ENCODE measurements around the gene PWP2. TPM values are rescaled to one million over a fixed set of nuclear protein-coding genes. Genes with fewer than 3 reads are reported as not detected.

PWP2 gene
- total and polyA plus RNA-seq, 10 of the 15 experiments (the other 5 are each of a cell fraction or from before 2014, with no cell fraction given), result 0.03 to 9.4 (median 2.0) TPM

DNA sequence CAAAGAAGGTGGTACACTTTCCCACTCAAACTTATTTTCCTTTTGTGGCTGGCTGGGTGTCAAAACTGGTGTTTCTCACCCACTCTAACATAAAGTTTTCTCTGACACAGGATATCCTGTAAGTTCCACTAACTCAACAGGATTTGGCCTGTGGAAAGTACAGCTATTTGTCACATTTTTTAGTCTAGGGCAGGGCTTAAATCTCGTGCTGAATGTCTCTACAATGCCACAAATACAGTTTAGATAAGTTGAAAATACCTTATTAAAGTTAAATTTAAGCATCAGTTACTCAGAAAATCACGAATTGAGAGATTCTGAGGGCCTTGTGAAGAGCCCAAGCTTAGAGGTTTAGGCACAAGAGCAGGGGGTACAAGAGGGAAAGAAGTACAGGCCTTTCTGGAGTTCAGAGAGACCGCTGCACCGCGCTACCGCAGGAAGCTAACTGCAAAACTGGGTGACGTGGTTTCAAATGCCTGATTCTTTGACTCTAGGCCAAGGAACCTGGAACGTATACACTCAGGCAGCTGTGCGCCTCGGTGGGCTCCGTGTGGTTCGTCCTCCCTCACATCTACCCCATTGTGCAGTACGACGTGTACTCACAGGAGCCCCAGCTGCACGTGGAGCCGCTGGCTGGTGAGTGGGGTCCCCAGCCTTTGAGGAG lies 23.4 kb upstream of the PWP2 start:
- ChIA-PET SMC1A (ENCODE audit: uncharacterized antibody, unreplicated experiment) (interaction anchor here (0.6 to 2.4 kb wide), 3 partner anchors 9 to 240 kb away, joined by 3 to 6 read pairs (median 3); no protein-coding TSS in a partner anchor), RAD21 (ENCODE audit: unreplicated experiment) (no interaction called here), CTCF (interaction anchor here (1.7 kb wide), 1 partner anchor 70 kb away, joined by 5 read pairs; no protein-coding TSS in a partner anchor), POLR2A (interaction anchor here (0.6 kb wide), 1 partner anchor 35 kb away, joined by 8 read pairs; no protein-coding TSS in a partner anchor)
- H3K9ac ChIP-seq (ENCODE audit: control insufficient read depth, insufficient read depth, low read length), result no peak overlapping the region
- DNase-seq (ENCODE audit: low read depth, low spot score) (no peak), ATAC-seq (no peak), FAIRE-seq (no peak)
- H3K4me3 ChIP-seq, result no peak overlapping the region
- no peak overlapping the region for H2AFZ ChIP-seq (ENCODE audit: control insufficient read depth, low read depth, low read length)
- H3K4me2 ChIP-seq (ENCODE audit: control insufficient read depth, insufficient read depth), result no peak overlapping the region
- intact Hi-C loops (cut with micrococcal nuclease; ENCODE audit: unreplicated experiment) (no loop called here), in situ Hi-C loops (cut with MboI) (no loop called here)
- TF ChIP-seq YBX1 (IDR thresholded peaks at IDR 0.05) (no peak), WRNIP1 (IDR thresholded peaks at IDR 0.05; ENCODE audit: borderline replicate concordance, low read depth, low read length) (no peak), POLR2A (IDR thresholded peaks at IDR 0.05; ENCODE audit: low read depth, low read length) (peak; percentile 56), ZNF622 (IDR thresholded peaks at IDR 0.05) (no peak), ZZZ3 (IDR thresholded peaks at IDR 0.05; ENCODE audit: control insufficient read depth, insufficient read length, low read depth) (no peak), MAX (IDR thresholded peaks at IDR 0.05; ENCODE audit: low read depth, low read length) (no peak), ESRRA (IDR thresholded peaks at IDR 0.05; ENCODE audit: low read length) (no peak)
- TF ChIP-seq, protein P1, sequence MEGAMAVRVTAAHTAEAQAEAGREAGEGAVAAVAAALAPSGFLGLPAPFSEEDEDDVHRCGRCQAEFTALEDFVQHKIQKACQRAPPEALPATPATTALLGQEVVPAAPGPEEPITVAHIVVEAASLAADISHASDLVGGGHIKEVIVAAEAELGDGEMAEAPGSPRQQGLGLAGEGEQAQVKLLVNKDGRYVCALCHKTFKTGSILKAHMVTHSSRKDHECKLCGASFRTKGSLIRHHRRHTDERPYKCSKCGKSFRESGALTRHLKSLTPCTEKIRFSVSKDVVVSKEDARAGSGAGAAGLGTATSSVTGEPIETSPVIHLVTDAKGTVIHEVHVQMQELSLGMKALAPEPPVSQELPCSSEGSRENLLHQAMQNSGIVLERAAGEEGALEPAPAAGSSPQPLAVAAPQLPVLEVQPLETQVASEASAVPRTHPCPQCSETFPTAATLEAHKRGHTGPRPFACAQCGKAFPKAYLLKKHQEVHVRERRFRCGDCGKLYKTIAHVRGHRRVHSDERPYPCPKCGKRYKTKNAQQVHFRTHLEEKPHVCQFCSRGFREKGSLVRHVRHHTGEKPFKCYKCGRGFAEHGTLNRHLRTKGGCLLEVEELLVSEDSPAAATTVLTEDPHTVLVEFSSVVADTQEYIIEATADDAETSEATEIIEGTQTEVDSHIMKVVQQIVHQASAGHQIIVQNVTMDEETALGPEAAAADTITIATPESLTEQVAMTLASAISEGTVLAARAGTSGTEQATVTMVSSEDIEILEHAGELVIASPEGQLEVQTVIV (IDR thresholded peaks at IDR 0.05; ENCODE audit: borderline replicate concordance, partially characterized antibody), result no peak
- BruUV-seq (replicated peaks), result no TSS peak
- WGBS (ENCODE audit: insufficient coverage, insufficient replicate concordance, low lambda C conversion rate, missing lambda C conversion rate), result 90% methylated on average over 15 of the region's 16 CpGs
- H3K36me3 ChIP-seq (ENCODE audit: control insufficient read depth in 2 of 2, insufficient read depth in 2 of 2, low read length in 1 of 2), result peaks cover 47 to 55% of the 10 kb centered on the region in 2 experiments
- peaks cover 5% of the 10 kb centered on the region; the same call in 1 of the 2 replicates for H4K20me1 ChIP-seq (ENCODE audit: control insufficient read depth, insufficient read depth)
- no peaks in the 10 kb centered on the region for H3K79me2 ChIP-seq (ENCODE audit: control insufficient read depth, insufficient read depth, low read length)
- no peaks in the 10 kb centered on the region for H3K9me3 ChIP-seq (replicated peaks; ENCODE audit: control insufficient read depth, insufficient read depth, low read length)
- no peaks in the 10 kb centered on the region for H3K27me3 ChIP-seq (replicated peaks in 1 of 2; ENCODE audit: control insufficient read depth in 2 of 2, insufficient read depth in 2 of 2, low read length in 1 of 2)
- H3K4me1 ChIP-seq (ENCODE audit: control insufficient read depth, insufficient read depth, low read length), result no peaks in the 10 kb centered on the region
- no peak overlapping the region for H3K27ac ChIP-seq (ENCODE audit: control insufficient read depth, insufficient read depth)
